OCI-LY7 (cell line): Measurements from ENCODE around the gene RIT2.

Experiments
- CTCF ChIP-seq: fragments of 200-600 bp; sonication (generic); conservative IDR thresholded peaks from 2 replicates; pipeline ENCODE4 v1.5.1; 2014; ENCODE audit warnings: mild to moderate bottlenecking, antibody characterized with exemption, low read length, moderate library complexity, mixed read lengths
- EZH2phosphoT487 ChIP-seq: fragments of 200-600 bp; sonication (generic); IDR thresholded peaks from 2 replicates; pipeline ENCODE4 v1.6.1; 2018; ENCODE audit warnings: low read depth, borderline replicate concordance, mild to moderate bottlenecking, mixed run types, antibody characterized with exemption, low read length, moderate library complexity, mixed read lengths

GRCh38 chr18:43022874-43023273, 92.6 kb downstream of the RIT2 start:
- TF ChIP-seq EZH2phosphoT487 (no peak), CTCF (no peak)
